ENCODE data around the gene AXIN1.

DNA sequence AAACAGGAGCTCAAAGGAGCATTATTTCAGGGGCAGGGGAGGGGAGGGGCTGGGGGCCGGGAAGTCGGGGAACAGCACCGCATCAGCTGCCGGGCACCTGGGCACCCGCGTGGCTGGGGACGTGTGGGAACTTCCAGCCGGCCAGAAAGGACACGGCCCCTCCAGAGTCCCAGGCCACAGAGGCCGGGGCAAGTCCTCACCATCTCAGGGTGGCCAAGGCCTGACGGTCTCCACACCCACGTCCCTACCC lies 28.2 kb upstream of the AXIN1 start:
- TF ChIP-seq POLR2AphosphoS5 (IDR thresholded peaks at IDR 0.05; ENCODE audit: low read depth, low read length): no peak
- TF ChIP-seq, protein P1, sequence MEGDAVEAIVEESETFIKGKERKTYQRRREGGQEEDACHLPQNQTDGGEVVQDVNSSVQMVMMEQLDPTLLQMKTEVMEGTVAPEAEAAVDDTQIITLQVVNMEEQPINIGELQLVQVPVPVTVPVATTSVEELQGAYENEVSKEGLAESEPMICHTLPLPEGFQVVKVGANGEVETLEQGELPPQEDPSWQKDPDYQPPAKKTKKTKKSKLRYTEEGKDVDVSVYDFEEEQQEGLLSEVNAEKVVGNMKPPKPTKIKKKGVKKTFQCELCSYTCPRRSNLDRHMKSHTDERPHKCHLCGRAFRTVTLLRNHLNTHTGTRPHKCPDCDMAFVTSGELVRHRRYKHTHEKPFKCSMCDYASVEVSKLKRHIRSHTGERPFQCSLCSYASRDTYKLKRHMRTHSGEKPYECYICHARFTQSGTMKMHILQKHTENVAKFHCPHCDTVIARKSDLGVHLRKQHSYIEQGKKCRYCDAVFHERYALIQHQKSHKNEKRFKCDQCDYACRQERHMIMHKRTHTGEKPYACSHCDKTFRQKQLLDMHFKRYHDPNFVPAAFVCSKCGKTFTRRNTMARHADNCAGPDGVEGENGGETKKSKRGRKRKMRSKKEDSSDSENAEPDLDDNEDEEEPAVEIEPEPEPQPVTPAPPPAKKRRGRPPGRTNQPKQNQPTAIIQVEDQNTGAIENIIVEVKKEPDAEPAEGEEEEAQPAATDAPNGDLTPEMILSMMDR (IDR thresholded peaks at IDR 0.05): no peak
- no peak for TF ChIP-seq TCF7L2 (IDR thresholded peaks at IDR 0.05; ENCODE audit: low read depth, low read length)
- TF ChIP-seq, protein P2, sequence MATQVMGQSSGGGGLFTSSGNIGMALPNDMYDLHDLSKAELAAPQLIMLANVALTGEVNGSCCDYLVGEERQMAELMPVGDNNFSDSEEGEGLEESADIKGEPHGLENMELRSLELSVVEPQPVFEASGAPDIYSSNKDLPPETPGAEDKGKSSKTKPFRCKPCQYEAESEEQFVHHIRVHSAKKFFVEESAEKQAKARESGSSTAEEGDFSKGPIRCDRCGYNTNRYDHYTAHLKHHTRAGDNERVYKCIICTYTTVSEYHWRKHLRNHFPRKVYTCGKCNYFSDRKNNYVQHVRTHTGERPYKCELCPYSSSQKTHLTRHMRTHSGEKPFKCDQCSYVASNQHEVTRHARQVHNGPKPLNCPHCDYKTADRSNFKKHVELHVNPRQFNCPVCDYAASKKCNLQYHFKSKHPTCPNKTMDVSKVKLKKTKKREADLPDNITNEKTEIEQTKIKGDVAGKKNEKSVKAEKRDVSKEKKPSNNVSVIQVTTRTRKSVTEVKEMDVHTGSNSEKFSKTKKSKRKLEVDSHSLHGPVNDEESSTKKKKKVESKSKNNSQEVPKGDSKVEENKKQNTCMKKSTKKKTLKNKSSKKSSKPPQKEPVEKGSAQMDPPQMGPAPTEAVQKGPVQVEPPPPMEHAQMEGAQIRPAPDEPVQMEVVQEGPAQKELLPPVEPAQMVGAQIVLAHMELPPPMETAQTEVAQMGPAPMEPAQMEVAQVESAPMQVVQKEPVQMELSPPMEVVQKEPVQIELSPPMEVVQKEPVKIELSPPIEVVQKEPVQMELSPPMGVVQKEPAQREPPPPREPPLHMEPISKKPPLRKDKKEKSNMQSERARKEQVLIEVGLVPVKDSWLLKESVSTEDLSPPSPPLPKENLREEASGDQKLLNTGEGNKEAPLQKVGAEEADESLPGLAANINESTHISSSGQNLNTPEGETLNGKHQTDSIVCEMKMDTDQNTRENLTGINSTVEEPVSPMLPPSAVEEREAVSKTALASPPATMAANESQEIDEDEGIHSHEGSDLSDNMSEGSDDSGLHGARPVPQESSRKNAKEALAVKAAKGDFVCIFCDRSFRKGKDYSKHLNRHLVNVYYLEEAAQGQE (IDR thresholded peaks at IDR 0.05; ENCODE audit: insufficient read depth in 1 of 2, low read depth in 2 of 2, low read length in 1 of 2): no peak
- TF ChIP-seq SIN3A (IDR thresholded peaks at IDR 0.05; ENCODE audit: borderline replicate concordance, insufficient read depth, low read depth, low read length): no peak
